ENCODE measurements around the gene JAK1. TPM values are rescaled to one million over a fixed set of nuclear protein-coding genes. Genes with fewer than 3 reads are reported as not detected.
"Not testable (repeated sequence)": the region's sequence is repeated elsewhere in the genome, so short reads cannot be mapped to it uniquely, and the experiment has no call there.

Gene JAK1
- total RNA-seq, 1 experiment from 2014 or later = 73.5 TPM

- DNase-seq (ENCODE audit: extremely low read depth, low read depth) = no peak
Observed at GRCh38 chr1:64923294-64923718, 43.0 kb downstream of the JAK1 start.

GRCh38 chr1:64922336-64922735 lies 44.0 kb downstream of the JAK1 start:
- no peak for DNase-seq (ENCODE audit: extremely low read depth, low read depth)

- DNase-seq (ENCODE audit: extremely low read depth, low read depth) = no peak
Observed at GRCh38 chr1:64921771-64922170, 44.6 kb downstream of the JAK1 start.

- no peak for DNase-seq (ENCODE audit: extremely low read depth, low read depth)
Observed at GRCh38 chr1:64920941-64921589, 45.3 kb downstream of the JAK1 start.

DNA sequence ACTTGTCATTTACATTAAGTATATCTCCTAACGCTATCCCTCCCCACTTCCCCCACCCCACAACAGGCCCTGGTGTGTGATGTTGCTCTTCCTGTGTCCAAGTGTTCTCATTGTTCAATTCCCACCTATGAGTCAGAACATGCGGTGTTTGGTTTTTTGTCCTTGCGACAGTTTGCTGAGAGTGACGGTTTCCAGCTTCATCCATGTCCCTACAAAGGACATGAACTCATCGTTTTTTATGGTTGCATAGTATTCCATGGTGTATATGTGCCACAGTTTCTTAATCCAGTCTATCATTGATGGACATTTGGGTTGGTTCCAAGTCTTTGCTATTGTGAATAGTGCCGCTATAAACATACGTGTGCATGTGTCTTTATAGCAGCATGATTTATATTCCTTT lies 47.2 kb downstream of the JAK1 start:
- not testable (repeated sequence) for DNase-seq (ENCODE audit: extremely low read depth, low read depth)

- DNase-seq (ENCODE audit: extremely low read depth, low read depth) = no peak
Observed at GRCh38 chr1:64917907-64918306, 48.4 kb downstream of the JAK1 start.

GRCh38 chr1:64917328-64917861 lies 49.0 kb downstream of the JAK1 start:
- peak; percentile 72 for DNase-seq (ENCODE audit: extremely low read depth, low read depth)

DNA sequence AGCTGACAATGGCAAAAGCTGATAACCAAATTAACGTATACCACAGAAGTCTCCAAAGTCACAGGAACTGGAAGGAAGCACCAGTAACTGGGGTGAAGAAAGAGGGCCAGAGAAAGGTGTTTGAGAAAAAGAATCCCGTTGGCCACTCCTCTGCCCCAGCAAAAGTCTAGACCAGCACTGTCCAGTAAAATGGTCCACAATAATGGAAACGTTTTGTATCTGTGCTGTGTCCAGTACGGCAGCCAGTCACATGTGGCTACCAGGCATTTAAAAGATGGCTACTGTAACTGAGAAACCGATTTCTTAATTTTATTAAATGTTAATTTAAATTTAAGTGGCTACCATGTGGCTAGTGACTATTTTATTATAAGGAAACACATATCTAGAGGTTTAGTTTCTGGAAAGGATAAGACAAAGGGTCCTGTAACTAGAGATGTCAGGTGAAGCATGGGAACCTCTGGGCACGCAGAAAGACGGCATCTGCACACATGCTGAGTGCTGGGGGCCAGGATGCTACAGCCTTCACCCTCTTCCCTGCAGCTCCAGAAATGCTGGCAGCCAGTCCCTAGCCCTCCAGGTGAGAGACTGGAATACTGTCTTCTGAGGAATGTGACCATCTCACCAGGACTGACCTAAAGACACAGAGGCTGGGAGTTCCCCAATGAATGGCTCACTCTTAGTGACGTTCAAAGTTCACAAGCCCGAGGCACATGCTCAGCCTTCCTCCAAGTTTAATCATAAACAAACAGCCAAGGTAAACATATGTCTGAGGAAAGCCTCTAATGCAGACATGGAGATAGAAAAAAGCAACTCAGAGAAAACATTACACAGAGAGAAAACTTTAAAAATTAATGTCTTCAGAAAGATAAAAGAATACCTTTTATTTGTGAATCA lies 50.7 kb downstream of the JAK1 start:
- DNase-seq (ENCODE audit: extremely low read depth, low read depth) = peak; percentile 82

DNA sequence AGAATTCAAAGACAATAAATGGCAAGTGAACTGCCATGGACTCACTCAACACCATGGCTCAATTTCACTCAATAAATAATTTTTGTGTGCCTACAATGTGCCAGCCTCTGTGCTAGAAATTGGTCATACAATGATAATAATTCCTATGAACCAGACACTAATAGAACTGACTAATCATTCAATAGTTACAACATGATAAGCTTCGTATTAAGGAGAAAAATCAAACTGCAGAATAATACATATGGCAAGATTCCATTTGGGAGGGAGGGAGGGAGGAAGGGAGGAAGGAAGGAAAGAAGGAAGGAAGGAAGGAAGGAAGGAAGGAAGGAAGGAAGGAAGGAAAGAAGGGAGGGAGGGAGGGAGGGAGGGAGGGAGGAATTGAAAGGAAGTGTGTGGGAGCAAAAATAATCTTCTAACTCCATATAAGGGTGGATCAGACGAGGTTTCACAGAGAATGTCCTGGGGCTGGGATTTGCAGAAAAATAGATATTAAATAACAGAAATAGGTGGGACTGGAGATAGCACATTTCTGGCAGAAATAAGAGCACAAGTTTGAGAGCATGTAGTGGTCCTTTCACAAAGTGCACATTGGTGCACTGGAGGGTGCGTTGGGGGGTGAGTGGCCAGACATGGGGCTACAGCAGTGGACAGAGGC lies 52.9 kb downstream of the JAK1 start:
- DNase-seq (ENCODE audit: extremely low read depth, low read depth) = no peak

DNA sequence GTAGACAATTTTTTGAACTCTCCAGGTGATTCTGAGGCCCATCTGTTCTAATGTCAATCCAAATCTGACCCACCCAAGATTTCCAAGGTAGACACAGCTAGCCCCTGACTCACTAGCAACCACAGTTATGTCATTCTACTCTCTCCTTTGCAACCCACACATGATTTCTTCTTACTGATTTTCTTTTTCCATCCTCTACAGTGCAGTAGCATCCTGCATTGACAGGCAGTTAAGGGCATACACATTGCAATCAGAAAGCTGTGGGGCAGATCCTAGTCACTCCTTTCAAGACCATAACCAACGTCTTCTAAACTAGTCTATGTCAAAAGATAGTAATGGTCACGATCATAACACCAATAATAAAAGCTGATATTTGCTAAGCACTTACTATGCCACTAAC lies 54.2 kb downstream of the JAK1 start:
- no peak for DNase-seq (ENCODE audit: extremely low read depth, low read depth)

DNA sequence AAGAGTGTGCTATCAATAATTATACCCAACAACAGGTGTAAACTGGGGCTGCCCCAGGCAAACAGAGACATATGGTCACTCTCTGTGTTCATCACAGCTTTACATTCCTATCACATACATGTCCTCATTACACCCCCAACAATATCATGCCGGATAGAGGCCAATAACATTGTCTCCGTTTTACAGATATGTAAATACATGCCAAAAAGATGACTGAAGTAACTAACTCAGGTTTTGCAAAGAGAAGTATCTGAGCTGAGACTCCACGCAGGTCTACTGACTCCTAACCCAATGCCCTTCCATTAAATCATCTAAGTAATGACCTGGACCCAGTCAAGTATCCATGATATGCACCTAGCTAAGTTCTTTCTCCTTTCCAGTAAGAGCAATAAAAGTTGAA lies 55.0 kb downstream of the JAK1 start:
- DNase-seq (ENCODE audit: extremely low read depth, low read depth) = no peak

- no peak for DNase-seq (ENCODE audit: extremely low read depth, low read depth)
Observed at GRCh38 chr1:64909031-64909430, 57.3 kb downstream of the JAK1 start.

GRCh38 chr1:64908575-64908974 lies 57.8 kb downstream of the JAK1 start:
- DNase-seq (ENCODE audit: extremely low read depth, low read depth) = no peak

DNA sequence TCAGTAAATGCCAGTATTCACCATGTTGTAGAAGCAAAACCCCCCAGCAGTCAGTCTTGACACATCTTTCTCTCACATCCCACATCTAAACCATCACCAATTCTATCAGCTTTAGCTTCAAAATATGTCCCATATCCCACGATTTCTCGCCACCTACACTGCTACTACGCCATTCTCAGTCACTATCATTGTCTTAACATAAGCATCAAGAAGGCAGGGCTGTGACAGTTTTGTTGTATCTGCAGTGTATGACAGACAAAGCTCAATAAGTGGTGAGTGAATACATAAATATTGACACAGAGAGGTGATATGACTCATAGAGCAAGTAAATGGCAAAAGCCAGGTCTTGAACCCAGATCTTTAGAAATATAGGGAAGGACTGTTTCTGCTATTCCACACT lies 59.9 kb downstream of the JAK1 start:
- DNase-seq (ENCODE audit: extremely low read depth, low read depth) = peak; percentile 29

GRCh38 chr1:64903593-64903992 lies 62.8 kb downstream of the JAK1 start:
- no peak for DNase-seq (ENCODE audit: extremely low read depth, low read depth)

- no peak for DNase-seq (ENCODE audit: extremely low read depth, low read depth)
Observed at GRCh38 chr1:64901663-64902062, 64.7 kb downstream of the JAK1 start.

GRCh38 chr1:64900916-64901315 lies 65.4 kb downstream of the JAK1 start:
- DNase-seq (ENCODE audit: extremely low read depth, low read depth) = no peak

DNA sequence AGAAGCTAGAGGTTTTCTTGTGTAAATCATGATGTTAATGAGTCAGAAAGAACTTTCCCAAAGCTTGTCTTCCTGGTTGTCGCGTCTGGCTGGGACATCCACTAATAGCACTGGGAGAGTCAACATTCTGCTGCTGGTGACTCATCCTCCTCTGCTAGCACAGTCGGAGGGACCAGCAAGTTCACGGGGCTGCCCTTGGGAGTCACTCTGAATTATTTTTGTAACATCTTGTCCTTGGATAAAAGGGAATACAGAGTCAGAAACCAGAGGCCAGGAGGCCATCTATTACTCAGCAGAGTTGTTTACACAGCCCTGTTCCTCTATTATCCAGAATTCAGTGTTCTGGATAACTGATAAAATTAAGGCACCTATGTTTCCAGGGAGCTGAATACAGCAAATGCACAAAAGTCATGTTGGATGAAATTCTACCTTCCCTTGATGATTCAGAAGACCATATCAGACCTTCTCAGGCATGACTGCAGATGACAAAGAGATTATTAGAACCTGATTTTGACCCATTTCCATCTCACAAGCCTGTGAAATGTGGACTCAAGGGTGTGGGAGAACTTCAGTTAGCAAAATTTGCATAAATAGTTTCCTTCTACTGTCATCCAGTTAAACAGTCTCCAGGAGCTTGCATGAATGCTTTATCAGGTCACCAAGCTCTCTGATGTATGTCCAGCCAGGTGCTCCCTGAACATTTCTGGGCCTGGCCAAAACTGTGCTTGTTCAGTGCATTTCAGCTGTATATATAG lies 68.1 kb downstream of the JAK1 start:
- DNase-seq (ENCODE audit: extremely low read depth, low read depth) = peak; percentile 79

GRCh38 chr1:64896551-64896950 lies 69.8 kb downstream of the JAK1 start:
- no peak for DNase-seq (ENCODE audit: extremely low read depth, low read depth)

DNA sequence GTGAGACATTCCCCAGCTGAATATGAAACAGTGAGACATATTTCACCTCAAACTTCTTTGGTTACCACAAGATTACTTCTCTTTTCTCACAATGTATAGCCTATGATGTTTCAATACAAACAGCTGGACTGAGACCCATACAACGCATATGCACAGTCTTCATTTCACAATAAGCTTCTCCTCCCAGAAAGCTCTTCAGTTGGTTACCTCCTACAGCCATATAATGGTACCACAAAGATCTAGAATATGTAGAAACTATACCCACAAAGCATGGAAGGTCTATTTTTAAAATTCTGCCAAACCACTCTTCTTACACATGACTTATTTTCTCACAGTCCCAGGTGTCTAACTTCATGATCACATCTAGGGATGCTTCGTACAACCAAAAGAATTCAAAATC lies 70.8 kb downstream of the JAK1 start:
- DNase-seq (ENCODE audit: extremely low read depth, low read depth) = no peak
